Effector memory CD4-positive, alpha-beta T cell (primary cell): ENCODE measurements around the gene C9.
"Not testable (repeated sequence)": the region's sequence is repeated elsewhere in the genome, so short reads cannot be mapped to it uniquely, and the experiment has no call there.

Experiments used
- DNase-seq, 3 donors: peaks; one replicate each; pipeline ENCODE4 v3.0.0-alpha.2; 2020
- H3K27ac ChIP-seq: 2 replicates; pipeline ENCODE4 v1.7.0; 2013; ENCODE audit warnings: mild to moderate bottlenecking, low read length, moderate library complexity; ENCODE audit not compliant: insufficient read depth, poor library complexity, severe bottlenecking
- H3K27me3 ChIP-seq: replicated peaks from 2 replicates; pipeline ENCODE4 v1.7.0; 2013; ENCODE audit warnings: mild to moderate bottlenecking, low read length; ENCODE audit not compliant: insufficient read depth, control insufficient read depth, poor library complexity, severe bottlenecking
- H3K36me3 ChIP-seq: 2 replicates; pipeline ENCODE4 v1.7.0; 2013; ENCODE audit warnings: mild to moderate bottlenecking, low read length, moderate library complexity; ENCODE audit not compliant: control insufficient read depth, insufficient read depth
- H3K4me1 ChIP-seq: 2 replicates; pipeline ENCODE4 v1.7.0; 2013; ENCODE audit warnings: low read length, mild to moderate bottlenecking; ENCODE audit not compliant: control insufficient read depth, insufficient read depth, poor library complexity, severe bottlenecking
- H3K4me3 ChIP-seq: 2 replicates; pipeline ENCODE4 v1.7.0; 2013; ENCODE audit warnings: low read length, low read depth, mild to moderate bottlenecking; ENCODE audit not compliant: insufficient read depth, poor library complexity, severe bottlenecking
- H3K9me3 ChIP-seq: 2 replicates; pipeline ENCODE4 v1.7.0; 2013; ENCODE audit warnings: mild to moderate bottlenecking, low read length, moderate library complexity; ENCODE audit not compliant: control insufficient read depth

C9 gene

DNA sequence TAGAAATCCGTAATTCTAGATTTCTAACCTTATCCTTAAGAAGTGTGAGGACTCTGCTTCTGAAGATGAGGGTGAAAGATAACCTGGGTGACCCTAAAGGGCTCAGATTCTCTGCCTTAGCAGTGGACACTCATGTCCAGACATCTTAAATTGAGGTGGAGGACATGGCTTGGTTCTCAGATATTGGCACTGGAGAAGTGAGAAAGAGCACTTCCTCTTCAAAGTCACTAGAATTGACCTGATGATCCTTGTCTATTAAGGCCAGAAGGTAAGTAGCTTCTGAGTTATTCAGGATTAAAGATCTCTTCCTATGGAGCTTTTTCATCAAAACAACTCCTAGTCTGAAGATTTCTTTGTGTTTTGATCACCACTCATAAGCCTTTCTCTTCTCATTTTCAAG is 54.8 kb downstream of the C9 start:
- Histone ChIP-seq H3K36me3 (no peaks in the 10 kb centered on the region), H3K27me3 (no peaks in the 10 kb centered on the region), H3K27ac (no peak overlapping the region), H3K4me3 (no peak overlapping the region), H3K4me1 (no peaks in the 10 kb centered on the region), H3K9me3 (no peaks in the 10 kb centered on the region)
- DNase-seq: no peak

GRCh38 chr5:39302472-39302871 is 61.8 kb downstream of the C9 start:
- Histone ChIP-seq H3K9me3 (no peaks in the 10 kb centered on the region), H3K4me3 (no peak overlapping the region), H3K4me1 (no peaks in the 10 kb centered on the region), H3K36me3 (no peaks in the 10 kb centered on the region), H3K27ac (no peak overlapping the region), H3K27me3 (no peaks in the 10 kb centered on the region)
- DNase-seq: no peak

GRCh38 chr5:39301406-39301805 is 62.9 kb downstream of the C9 start:
- Histone ChIP-seq H3K4me3 (no peak overlapping the region), H3K27me3 (no peaks in the 10 kb centered on the region), H3K9me3 (no peaks in the 10 kb centered on the region), H3K4me1 (no peaks in the 10 kb centered on the region), H3K36me3 (no peaks in the 10 kb centered on the region), H3K27ac (no peak overlapping the region)
- DNase-seq: no peak

DNA sequence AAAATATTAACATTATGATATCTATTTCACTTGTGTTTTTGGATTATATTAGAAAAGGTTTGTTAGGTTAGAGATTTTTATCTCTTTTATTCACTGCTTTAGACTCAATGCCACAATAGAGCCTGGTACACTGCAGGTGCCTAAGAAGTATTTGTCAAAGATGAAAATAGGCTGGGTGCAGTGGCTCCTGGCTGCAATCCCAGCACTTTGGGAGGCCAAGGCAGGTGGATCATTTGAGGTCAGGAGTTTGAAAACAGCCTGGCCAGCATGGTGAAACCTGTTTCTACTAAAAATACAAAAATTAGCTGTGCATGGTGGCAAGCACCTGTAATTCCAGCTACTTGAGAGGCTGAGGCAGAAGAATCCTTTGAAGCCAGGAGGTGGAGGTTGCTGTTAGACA is 64.3 kb downstream of the C9 start:
- no peak overlapping the region for H3K27ac ChIP-seq
- DNase-seq: no peak

GRCh38 chr5:39294736-39295135 is 69.6 kb downstream of the C9 start:
- no peaks in the 10 kb centered on the region for H3K9me3 ChIP-seq
- no peaks in the 10 kb centered on the region for H3K4me1 ChIP-seq
- H3K4me3 ChIP-seq: no peak overlapping the region
- no peaks in the 10 kb centered on the region for H3K27me3 ChIP-seq
- no peaks in the 10 kb centered on the region for H3K36me3 ChIP-seq
- DNase-seq: no peak
- no peak overlapping the region for H3K27ac ChIP-seq

More for the DNA sequence above, 64.3 kb downstream of the C9 start:
- no peaks in the 10 kb centered on the region for H3K36me3 ChIP-seq
- no peaks in the 10 kb centered on the region for H3K27me3 ChIP-seq
- no peaks in the 10 kb centered on the region for H3K4me1 ChIP-seq
- no peaks in the 10 kb centered on the region for H3K9me3 ChIP-seq
- no peak overlapping the region for H3K4me3 ChIP-seq

DNA sequence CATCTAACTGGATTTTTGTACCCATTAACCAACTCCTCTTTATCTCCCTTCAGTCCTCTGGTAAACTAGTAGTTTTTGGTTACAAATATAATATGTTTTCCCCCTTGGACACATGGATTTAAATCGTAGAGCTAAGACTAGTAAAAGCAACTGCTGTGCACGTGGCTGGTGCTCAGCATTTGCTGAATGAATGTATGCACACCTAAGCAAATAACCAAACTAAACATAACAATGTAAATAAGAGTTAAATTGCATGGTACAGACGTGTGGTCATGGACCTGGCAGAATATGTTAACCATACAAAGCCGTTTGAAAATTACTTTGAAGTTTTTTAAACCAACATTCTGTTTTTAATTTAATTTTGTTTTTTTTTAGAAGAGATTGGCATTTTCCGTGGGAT is 79.7 kb downstream of the C9 start:
- Histone ChIP-seq H3K9me3 (no peaks in the 10 kb centered on the region), H3K27me3 (peaks cover 4% of the 10 kb centered on the region), H3K27ac (no peak overlapping the region), H3K36me3 (no peaks in the 10 kb centered on the region), H3K4me1 (peaks cover 4% of the 10 kb centered on the region), H3K4me3 (no peak overlapping the region)
- DNase-seq: no peak

DNA sequence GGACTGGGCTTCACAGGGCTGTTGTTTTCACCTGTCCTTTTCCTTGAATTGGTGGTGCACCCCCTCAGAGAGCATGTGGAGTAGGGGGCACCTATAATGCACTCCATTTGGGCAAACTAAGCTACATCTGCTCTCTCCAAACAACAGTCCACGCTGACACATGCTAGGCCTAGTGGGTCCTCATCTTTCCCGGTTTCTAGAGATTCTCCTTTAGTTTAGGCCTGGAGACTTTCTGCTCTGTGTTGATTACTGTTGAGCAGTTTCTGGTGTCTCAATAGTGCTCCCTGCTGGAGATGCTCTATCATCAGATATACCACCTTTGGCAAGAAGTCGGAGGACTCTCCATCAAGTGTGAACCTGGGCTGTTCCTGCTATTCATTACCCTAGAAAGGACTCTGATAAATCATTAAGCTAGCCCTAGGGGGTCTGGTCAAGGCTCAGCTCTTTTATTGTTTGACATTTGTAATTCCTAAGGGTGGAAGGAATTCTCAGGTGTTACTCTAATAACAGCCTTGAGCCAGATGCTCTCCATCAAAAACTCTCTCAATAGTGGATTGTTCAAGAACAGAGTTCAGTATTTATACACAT is 81.0 kb downstream of the C9 start:
- Histone ChIP-seq H3K4me1 (peaks cover 4% of the 10 kb centered on the region), H3K36me3 (no peaks in the 10 kb centered on the region)
- DNase-seq: peak; percentile 25 to 43 (median 31)

GRCh38 chr5:39282561-39282960 is 81.7 kb downstream of the C9 start:
- peaks cover 4% of the 10 kb centered on the region for H3K27me3 ChIP-seq
- DNase-seq: no peak
- no peaks in the 10 kb centered on the region for H3K36me3 ChIP-seq
- H3K4me3 ChIP-seq: no peak overlapping the region
- H3K27ac ChIP-seq: no peak overlapping the region
- peaks cover 4% of the 10 kb centered on the region for H3K4me1 ChIP-seq
- no peaks in the 10 kb centered on the region for H3K9me3 ChIP-seq

More for the DNA sequence above, 81.0 kb downstream of the C9 start:
- no peak overlapping the region for H3K27ac ChIP-seq
- H3K4me3 ChIP-seq: no peak overlapping the region
- H3K27me3 ChIP-seq: peaks cover 4% of the 10 kb centered on the region
- no peaks in the 10 kb centered on the region for H3K9me3 ChIP-seq

- peaks cover 20% of the 10 kb centered on the region for H3K4me1 ChIP-seq
- peak overlapping the region; percentile 78 for H3K27ac ChIP-seq
- not testable (repeated sequence) for H3K27me3 ChIP-seq, H3K9me3 ChIP-seq, H3K36me3 ChIP-seq, DNase-seq, H3K4me3 ChIP-seq
Observed at GRCh38 chr5:39275865-39276264, 88.4 kb downstream of the C9 start.

GRCh38 chr5:39274398-39275085 is 89.8 kb downstream of the C9 start:
- Histone ChIP-seq H3K4me1 (peaks cover 20% of the 10 kb centered on the region), H3K27me3 (no peaks in the 10 kb centered on the region), H3K36me3 (no peaks in the 10 kb centered on the region), H3K27ac (peak overlapping the region; percentile 78), H3K9me3 (no peaks in the 10 kb centered on the region), H3K4me3 (peak overlapping the region; percentile 36)
- DNase-seq: no peak
